B cell (primary cell): ENCODE measurements around the gene TOX2. TPM values are rescaled to one million over a fixed set of nuclear protein-coding genes. Genes with fewer than 3 reads are reported as not detected.
A peak's percentile ranks its signal among the peaks of the same experiment; 100 is the strongest.

Experiments
- ATAC-seq: fragments of 200-7000 bp; cut with Tn5 transposase; one replicate; pipeline ENCODE4 v1.10.0; 2021; ENCODE audit warnings: low read depth, mild to moderate bottlenecking, moderate number of reproducible peaks, moderate library complexity
- CTCF ChIA-PET: fragments of 350-600 bp; sonication (Branson Sonifier 250); formaldehyde crosslinking; loops from one replicate; lab custom pipeline; 2021; ENCODE audit warnings: antibody characterized with exemption, inconsistent platforms; lab: Charles Lee
- POLR2A ChIA-PET: fragments of 350-600 bp; sonication (Branson Sonifier 250); formaldehyde crosslinking; loops from one replicate; lab custom pipeline; 2021; ENCODE audit warnings: antibody characterized with exemption; lab: Charles Lee
- DNase-seq: peaks from one replicate; pipeline ENCODE4 v3.0.0; 2013
- H2AFZ ChIP-seq: 2 replicates; pipeline ENCODE4 v1.6.1; 2012; ENCODE audit warnings: mild to moderate bottlenecking, low read depth, low read length; ENCODE audit not compliant: insufficient read depth, poor library complexity, severe bottlenecking
- H3K27ac ChIP-seq, 2 donors: 1 replicate in 1 of 2; 2 replicates in 1 of 2; pipeline ENCODE4 v1.5.1; 2012 to 2013; ENCODE audit warnings: low read length in 2 of 2, mild to moderate bottlenecking in 2 of 2, moderate library complexity in 1 of 2
- H3K27me3 ChIP-seq, 4 experiments: fragments of 200-600 bp in 1 of 4; sonication (generic) in 1 of 4; replicated peaks in 1 of 4; 1 replicate in 2 of 4; 2 replicates in 2 of 4; pipeline versions ENCODE4 v1.6.1 to v1.7.0; 2013 to 2016; ENCODE audit warnings: low read length in 3 of 4, mild to moderate bottlenecking in 2 of 4, mixed read lengths in 1 of 4, moderate library complexity in 1 of 4; ENCODE audit not compliant: insufficient read depth in 4 of 4, control insufficient read depth in 3 of 4; ENCODE audit errors: control extremely low read depth in 1 of 4
- H3K36me3 ChIP-seq, 2 experiments: replicated peaks in 1 of 2; 1 replicate in 1 of 2; 2 replicates in 1 of 2; pipeline versions ENCODE4 v1.6.1 to v1.7.1; 2013; ENCODE audit warnings: low read length in 1 of 2; ENCODE audit not compliant: insufficient read depth in 2 of 2, control insufficient read depth in 1 of 2; ENCODE audit errors: control extremely low read depth in 1 of 2, extremely low read depth in 1 of 2
- H3K4me1 ChIP-seq, 2 donors: fragments of 200-600 bp in 1 of 2; sonication (generic) in 1 of 2; 1 replicate in 1 of 2; 2 replicates in 1 of 2; pipeline versions ENCODE4 v1.5.1 to v1.6.1; 2013 to 2017; ENCODE audit warnings: low read length in 2 of 2; ENCODE audit not compliant: control insufficient read depth in 2 of 2, insufficient read depth in 2 of 2
- H3K4me2 ChIP-seq: replicated peaks from 2 replicates; pipeline ENCODE3; 2012; ENCODE audit warnings: mild to moderate bottlenecking, low read depth, low read length; ENCODE audit not compliant: poor library complexity, severe bottlenecking
- H3K4me3 ChIP-seq, 5 experiments: fragments of 200-600 bp in 1 of 5; sonication (generic) in 1 of 5; 1 replicate in 3 of 5; 2 replicates in 2 of 5; pipeline versions ENCODE4 v1.5.1 to v1.7.0; 2011 to 2016; ENCODE audit warnings: low read length in 4 of 5, mild to moderate bottlenecking in 4 of 5, low read depth in 2 of 5, control low read depth in 1 of 5, moderate library complexity in 1 of 5; ENCODE audit not compliant: insufficient read depth in 1 of 5; ENCODE audit errors: control extremely low read depth in 1 of 5, extremely low read depth in 1 of 5
- H3K79me2 ChIP-seq: fragments of 200-600 bp; sonication (generic); one replicate; pipeline ENCODE4 v1.6.0; 2016; ENCODE audit warnings: low read length; ENCODE audit not compliant: control insufficient read depth, insufficient read depth
- H3K9ac ChIP-seq: fragments of 200-600 bp; sonication (generic); 2 replicates; pipeline ENCODE4 v1.6.1; 2017; ENCODE audit warnings: mild to moderate bottlenecking, low read length, moderate library complexity
- H3K9me3 ChIP-seq, 3 donors: one replicate each; pipeline versions ENCODE4 v1.6.1 to v1.7.1; 2013; ENCODE audit warnings: low read length in 2 of 3; ENCODE audit not compliant: control insufficient read depth in 2 of 3, insufficient read depth in 1 of 3; ENCODE audit errors: control extremely low read depth in 1 of 3
- H4K20me1 ChIP-seq: 2 replicates; pipeline ENCODE4 v1.6.0; 2012; ENCODE audit warnings: mild to moderate bottlenecking, low read length; ENCODE audit not compliant: insufficient read depth, control insufficient read depth, poor library complexity, severe bottlenecking
- H3K27ac Mint-ChIP-seq: one replicate; pipeline ENCODE4 v1.8.0; 2021; ENCODE audit warnings: mixed read lengths
- H3K27me3 Mint-ChIP-seq: one replicate; pipeline ENCODE4 v1.8.0; 2021; ENCODE audit warnings: mixed read lengths
- H3K4me1 Mint-ChIP-seq: one replicate; pipeline ENCODE4 v1.8.0; 2021; ENCODE audit warnings: mixed read lengths
- H3K4me3 Mint-ChIP-seq: one replicate; pipeline ENCODE4 v1.8.0; 2021; ENCODE audit warnings: mixed read lengths
- H3K9me3 Mint-ChIP-seq: one replicate; pipeline ENCODE4 v1.8.0; 2022; ENCODE audit warnings: mixed read lengths; ENCODE audit not compliant: insufficient read depth
- EZH2 ChIP-seq: IDR thresholded peaks from 2 replicates; pipeline ENCODE4 v1.6.1; 2012; ENCODE audit warnings: borderline replicate concordance, low read depth, mild to moderate bottlenecking, moderate library complexity, low read length; ENCODE audit not compliant: insufficient read depth, poor library complexity, severe bottlenecking
- WGBS: methylation state at CpG from one replicate; pipeline ENCODE4 v1.1.5; 2013; ENCODE audit warnings: missing lambda C conversion rate; ENCODE audit not compliant: insufficient coverage; 5-methylcytosine and 5-hydroxymethylcytosine counted together
- intact Hi-C: fragments of 100-400 bp; cut with micrococcal nuclease; formaldehyde crosslinking; loops from one replicate; pipeline ENCODE4 v1.10.0; 2022
- polyA plus RNA-seq: library from polyadenylated mRNA; depleted of rRNA; stranded (reverse); fragments of >200 nt; gene quantifications from 2 replicates; pipeline ENCODE4 v1.2.3, GENCODE V29; 2012
- total RNA-seq, 2 donors: library from RNA; stranded (reverse); fragments of 120-200 nt in 1 of 2; gene quantifications; 1 replicate in 1 of 2; 2 replicates in 1 of 2; pipeline versions ENCODE4 v1.2.3 to v1.2.4, GENCODE V29; 2013 to 2022
- TF ChIP-seq, protein P1 (sequence below): fragments of 200-600 bp; IDR thresholded peaks from one replicate; pipeline ENCODE4 v1.8.0; 2022; ENCODE audit warnings: antibody characterized with exemption, mild to moderate bottlenecking

Gene TOX2
- total and polyA plus RNA-seq, 2 donors (not counting 1 experiment from before 2014, with no cell fraction given), result 1.2 to 4.1 TPM

DNA sequence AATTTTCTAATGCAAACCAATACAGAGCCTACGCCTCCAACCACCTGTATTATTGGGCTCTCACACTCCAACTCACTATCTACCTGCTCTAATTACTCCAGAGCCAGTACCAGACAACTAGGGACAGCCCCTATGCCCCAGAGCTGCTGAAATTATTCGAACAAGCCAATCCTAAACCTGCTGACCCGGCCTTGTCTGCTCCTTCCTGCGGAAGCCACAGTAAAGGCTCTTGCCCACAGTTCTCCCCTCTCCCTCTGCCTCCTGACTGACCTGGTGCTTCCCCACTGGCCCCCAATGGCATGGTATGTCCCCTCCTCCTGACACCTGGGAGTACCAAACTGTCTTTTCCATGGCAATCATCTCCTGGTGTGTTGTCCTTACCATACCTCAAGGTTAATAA lies 4.1 kb upstream of the TOX2 start:
- POLR2A ChIA-PET, result no interaction called here
- H3K9me3 ChIP-seq, result peaks cover 0 to 16% (median 7%) of the 10 kb centered on the region in 3 donors
- H3K4me3 Mint-ChIP-seq, result no peak overlapping the region
- peaks cover 9 to 12% of the 10 kb centered on the region in 2 donors for H3K4me1 ChIP-seq
- TF ChIP-seq EZH2, result no peak
- TF ChIP-seq, protein P1, sequence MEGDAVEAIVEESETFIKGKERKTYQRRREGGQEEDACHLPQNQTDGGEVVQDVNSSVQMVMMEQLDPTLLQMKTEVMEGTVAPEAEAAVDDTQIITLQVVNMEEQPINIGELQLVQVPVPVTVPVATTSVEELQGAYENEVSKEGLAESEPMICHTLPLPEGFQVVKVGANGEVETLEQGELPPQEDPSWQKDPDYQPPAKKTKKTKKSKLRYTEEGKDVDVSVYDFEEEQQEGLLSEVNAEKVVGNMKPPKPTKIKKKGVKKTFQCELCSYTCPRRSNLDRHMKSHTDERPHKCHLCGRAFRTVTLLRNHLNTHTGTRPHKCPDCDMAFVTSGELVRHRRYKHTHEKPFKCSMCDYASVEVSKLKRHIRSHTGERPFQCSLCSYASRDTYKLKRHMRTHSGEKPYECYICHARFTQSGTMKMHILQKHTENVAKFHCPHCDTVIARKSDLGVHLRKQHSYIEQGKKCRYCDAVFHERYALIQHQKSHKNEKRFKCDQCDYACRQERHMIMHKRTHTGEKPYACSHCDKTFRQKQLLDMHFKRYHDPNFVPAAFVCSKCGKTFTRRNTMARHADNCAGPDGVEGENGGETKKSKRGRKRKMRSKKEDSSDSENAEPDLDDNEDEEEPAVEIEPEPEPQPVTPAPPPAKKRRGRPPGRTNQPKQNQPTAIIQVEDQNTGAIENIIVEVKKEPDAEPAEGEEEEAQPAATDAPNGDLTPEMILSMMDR, result no peak
- H2AFZ ChIP-seq, result no peak overlapping the region
- no peaks in the 10 kb centered on the region for H4K20me1 ChIP-seq
- peak overlapping the region; percentile 44 for H3K27ac Mint-ChIP-seq
- WGBS, result 67% methylated on average over 4 of the region's 4 CpGs
- intact Hi-C loops, result no loop called here
- H3K27me3 Mint-ChIP-seq, result peaks cover 20% of the 10 kb centered on the region
- ATAC-seq, result no peak
- no peak overlapping the region for H3K4me2 ChIP-seq
- peaks cover 14% of the 10 kb centered on the region for H3K9me3 Mint-ChIP-seq
- CTCF ChIA-PET, result interaction anchor here (1.0 kb wide), 1 partner anchor 170 kb away, joined by 3 read pairs; no protein-coding TSS in a partner anchor
- H3K4me3 ChIP-seq, result no peak overlapping the region
- H3K36me3 ChIP-seq, result no peaks in the 10 kb centered on the region
- H3K4me1 Mint-ChIP-seq, result peaks cover 23% of the 10 kb centered on the region
- DNase-seq, result no peak
- H3K27ac ChIP-seq, result no peak overlapping the region
- no peak overlapping the region for H3K9ac ChIP-seq
- H3K27me3 ChIP-seq, result peaks cover 0 to 28% (median 10%) of the 10 kb centered on the region in 4 experiments
- H3K79me2 ChIP-seq, result no peaks in the 10 kb centered on the region

DNA sequence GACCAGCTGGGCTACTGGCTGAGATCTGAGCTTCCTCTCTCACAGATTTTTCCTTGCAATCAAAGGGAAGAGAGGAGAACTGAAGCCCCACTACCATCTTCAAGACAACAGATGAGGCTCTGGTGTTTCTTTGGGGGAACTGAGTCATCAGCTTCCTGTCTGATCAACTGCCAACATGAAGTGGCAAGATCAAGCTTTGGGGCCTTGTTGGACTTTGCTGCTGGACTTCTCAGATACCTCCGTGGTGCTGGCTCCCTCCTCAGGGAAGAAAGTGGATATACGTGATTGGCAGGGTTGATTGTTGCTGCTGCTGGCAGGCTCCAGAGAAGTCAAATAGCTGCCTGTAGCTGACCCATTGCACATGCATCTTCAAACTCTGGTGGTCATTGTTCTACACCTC lies 3.6 kb upstream of the TOX2 start:
- intact Hi-C loops, result no loop called here

More for the DNA sequence above, 3.6 kb upstream of the TOX2 start:
- Mint-ChIP-seq H3K27me3 (peaks cover 20% of the 10 kb centered on the region), H3K4me3 (no peak overlapping the region), H3K27ac (no peak overlapping the region), H3K9me3 (peaks cover 14% of the 10 kb centered on the region), H3K4me1 (peaks cover 25% of the 10 kb centered on the region)
- Histone ChIP-seq H3K36me3 (no peaks in the 10 kb centered on the region), H3K4me1 (peaks cover 14 to 17% of the 10 kb centered on the region in 2 donors), H2AFZ (no peak overlapping the region), H3K9me3 (peaks cover 0 to 21% (median 7%) of the 10 kb centered on the region in 3 donors), H3K4me3 (no peak overlapping the region), H3K27ac (no peak overlapping the region), H3K4me2 (no peak overlapping the region), H3K9ac (no peak overlapping the region), H3K79me2 (no peaks in the 10 kb centered on the region), H3K27me3 (peaks cover 0 to 33% (median 12%) of the 10 kb centered on the region in 4 experiments), H4K20me1 (no peaks in the 10 kb centered on the region)
- POLR2A ChIA-PET, result no interaction called here
- no peak for TF ChIP-seq EZH2
- TF ChIP-seq, protein P1, result no peak
- CTCF ChIA-PET, result interaction anchor here (1.0 kb wide), 1 partner anchor 170 kb away, joined by 3 read pairs; no protein-coding TSS in a partner anchor
- ATAC-seq (no peak), DNase-seq (no peak)
- 91% methylated on average over 2 of the region's 2 CpGs for WGBS
